Epithelial cell of esophagus (primary cell): Measurements from ENCODE around the gene ZNF536.
"Not testable (repeated sequence)": the region's sequence is repeated elsewhere in the genome, so short reads cannot be mapped to it uniquely, and the experiment has no call there.

Experiments
- DNase-seq: peaks from one replicate; pipeline ENCODE4 v3.0.0; 2010; ENCODE audit warnings: low read depth
- H3K4me3 ChIP-seq: 2 replicates; pipeline ENCODE4 v1.5.1; 2011; ENCODE audit warnings: mild to moderate bottlenecking, low read length, control low read depth
- TF ChIP-seq, protein P1 (sequence below): IDR thresholded peaks from 2 replicates; pipeline ENCODE4 v1.5.1; 2011; ENCODE audit warnings: low read depth, mild to moderate bottlenecking, low read length, control low read depth, inconsistent platforms; ENCODE audit not compliant: insufficient read depth; ENCODE audit errors: missing control alignments

ZNF536 gene

DNA sequence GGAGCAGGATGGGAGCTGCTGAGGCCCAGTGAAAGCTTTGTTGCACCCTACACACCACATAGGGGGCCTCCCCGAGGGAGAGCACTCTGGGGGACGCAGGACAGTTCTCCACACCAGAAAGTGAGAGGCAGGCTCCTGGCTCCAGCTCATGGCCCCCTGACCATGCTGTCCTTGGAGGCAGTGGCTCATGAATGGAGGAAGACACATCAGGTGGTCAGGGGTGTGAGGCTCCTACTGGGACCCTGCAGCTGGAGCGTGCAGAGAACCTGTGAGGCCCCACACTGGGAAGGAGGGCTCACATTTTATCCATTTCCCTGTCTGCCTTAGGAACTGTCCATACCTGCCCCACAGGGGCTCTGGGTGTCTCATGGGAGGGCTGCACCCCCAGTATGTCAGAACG lies 85.3 kb downstream of the ZNF536 start:
- TF ChIP-seq, protein P1, sequence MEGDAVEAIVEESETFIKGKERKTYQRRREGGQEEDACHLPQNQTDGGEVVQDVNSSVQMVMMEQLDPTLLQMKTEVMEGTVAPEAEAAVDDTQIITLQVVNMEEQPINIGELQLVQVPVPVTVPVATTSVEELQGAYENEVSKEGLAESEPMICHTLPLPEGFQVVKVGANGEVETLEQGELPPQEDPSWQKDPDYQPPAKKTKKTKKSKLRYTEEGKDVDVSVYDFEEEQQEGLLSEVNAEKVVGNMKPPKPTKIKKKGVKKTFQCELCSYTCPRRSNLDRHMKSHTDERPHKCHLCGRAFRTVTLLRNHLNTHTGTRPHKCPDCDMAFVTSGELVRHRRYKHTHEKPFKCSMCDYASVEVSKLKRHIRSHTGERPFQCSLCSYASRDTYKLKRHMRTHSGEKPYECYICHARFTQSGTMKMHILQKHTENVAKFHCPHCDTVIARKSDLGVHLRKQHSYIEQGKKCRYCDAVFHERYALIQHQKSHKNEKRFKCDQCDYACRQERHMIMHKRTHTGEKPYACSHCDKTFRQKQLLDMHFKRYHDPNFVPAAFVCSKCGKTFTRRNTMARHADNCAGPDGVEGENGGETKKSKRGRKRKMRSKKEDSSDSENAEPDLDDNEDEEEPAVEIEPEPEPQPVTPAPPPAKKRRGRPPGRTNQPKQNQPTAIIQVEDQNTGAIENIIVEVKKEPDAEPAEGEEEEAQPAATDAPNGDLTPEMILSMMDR = no peak

DNA sequence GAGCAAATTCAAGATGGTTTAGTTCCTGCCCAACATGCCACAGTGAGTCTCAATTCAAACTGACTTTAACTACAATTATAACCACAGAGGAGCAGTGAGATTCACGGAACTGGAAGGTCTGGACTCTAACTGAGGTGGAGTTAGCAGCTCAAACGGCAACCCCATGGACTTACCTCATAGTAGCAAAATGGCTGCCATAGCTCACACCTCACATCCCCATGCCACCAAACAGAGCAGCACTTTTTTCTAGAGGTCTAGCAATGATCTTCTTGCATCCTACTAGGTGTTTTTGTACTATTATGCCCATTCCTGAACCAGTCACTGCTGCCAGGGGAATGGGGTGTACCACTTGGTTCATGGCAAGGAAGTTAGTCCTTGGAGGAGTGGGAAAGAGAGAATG lies 87.7 kb downstream of the ZNF536 start:
- no peak for DNase-seq
- H3K4me3 ChIP-seq = no peak overlapping the region
- TF ChIP-seq, protein P1 = no peak

More for the DNA sequence above, 85.3 kb downstream of the ZNF536 start:
- H3K4me3 ChIP-seq = no peak overlapping the region
- no peak for DNase-seq

GRCh38 chr19:30464162-30464561 lies 92.0 kb downstream of the ZNF536 start:
- no peak for DNase-seq
- no peak overlapping the region for H3K4me3 ChIP-seq
- TF ChIP-seq, protein P1 = no peak

DNA sequence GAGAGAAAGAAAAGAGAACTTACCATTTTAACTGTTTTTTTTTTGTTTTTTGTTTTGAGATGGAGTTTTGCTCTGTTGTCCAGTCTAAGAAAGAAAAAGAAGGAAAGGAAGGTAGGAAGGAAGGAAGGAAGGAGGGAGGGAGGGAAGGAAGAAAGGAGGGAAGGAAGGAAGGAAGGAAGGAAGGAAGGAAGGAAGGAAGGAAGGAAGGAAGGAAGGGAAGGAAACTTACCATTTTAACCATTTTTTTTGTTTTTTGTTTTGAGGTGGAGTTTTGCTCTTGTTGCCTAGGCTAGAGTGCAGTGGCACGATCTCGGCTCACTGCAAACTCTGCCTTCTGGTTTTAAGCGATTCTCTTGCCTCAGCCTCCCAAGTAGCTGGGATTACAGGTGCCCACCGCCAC lies 94.4 kb downstream of the ZNF536 start:
- DNase-seq, H3K4me3 ChIP-seq: not testable (repeated sequence)

DNA sequence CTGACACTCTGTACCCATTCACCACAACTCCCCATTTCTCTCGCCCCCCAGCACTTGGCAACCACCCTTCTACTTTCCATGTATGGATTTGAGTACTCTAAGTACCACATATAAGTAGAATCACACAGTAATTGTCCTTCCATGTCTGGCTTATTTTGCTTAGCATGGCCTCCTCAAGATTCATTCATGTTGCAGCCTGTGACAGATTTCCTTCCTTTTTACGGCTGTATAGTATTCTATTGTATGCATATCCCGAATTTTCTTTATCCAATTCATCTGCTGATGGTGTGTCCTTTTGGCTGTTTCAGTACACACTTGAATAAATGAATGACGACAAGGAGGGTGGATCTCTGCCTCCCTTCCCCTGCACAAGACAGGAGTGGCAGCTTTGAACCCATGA lies 95.1 kb downstream of the ZNF536 start:
- DNase-seq = no peak
- TF ChIP-seq, protein P1 = no peak
- no peak overlapping the region for H3K4me3 ChIP-seq

DNA sequence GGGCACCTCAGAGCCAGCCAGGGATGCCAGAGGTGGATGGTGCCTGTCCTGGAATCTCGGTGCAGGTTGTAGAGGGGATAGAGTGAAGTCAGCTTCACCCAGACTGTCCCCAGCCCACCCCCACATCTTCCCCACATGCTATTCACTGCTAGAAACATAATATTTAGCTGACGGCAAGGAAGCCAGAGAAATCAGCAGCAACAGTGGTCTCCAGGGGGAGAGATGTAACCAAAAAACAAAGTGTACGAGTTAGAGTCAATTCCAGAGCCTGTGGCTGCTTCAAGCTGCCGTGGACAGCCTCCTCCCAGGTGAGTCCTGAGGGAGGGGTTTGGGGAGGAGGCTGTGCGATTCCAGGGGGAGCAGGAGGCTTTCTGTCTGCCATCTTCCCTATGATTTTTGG lies 97.6 kb downstream of the ZNF536 start:
- H3K4me3 ChIP-seq = no peak overlapping the region
- no peak for DNase-seq
- TF ChIP-seq, protein P1 = no peak

- TF ChIP-seq, protein P1 = no peak
- no peak overlapping the region for H3K4me3 ChIP-seq
- no peak for DNase-seq
These were observed 99.3 kb downstream of the ZNF536 start for GRCh38 chr19:30471441-30471840.
